B cell (primary cell): ENCODE data around the gene NFIB. TPM values are rescaled to one million over a fixed set of nuclear protein-coding genes. Genes with fewer than 3 reads are reported as not detected.

Experiments
- ATAC-seq: fragments of 200-7000 bp; cut with Tn5 transposase; one replicate; pipeline ENCODE4 v1.10.0; 2021; ENCODE audit warnings: low read depth, mild to moderate bottlenecking, moderate number of reproducible peaks, moderate library complexity
- CTCF ChIA-PET: fragments of 350-600 bp; sonication (Branson Sonifier 250); formaldehyde crosslinking; loops from one replicate; lab custom pipeline; 2021; ENCODE audit warnings: antibody characterized with exemption, inconsistent platforms; lab: Charles Lee
- POLR2A ChIA-PET: fragments of 350-600 bp; sonication (Branson Sonifier 250); formaldehyde crosslinking; loops from one replicate; lab custom pipeline; 2021; ENCODE audit warnings: antibody characterized with exemption; lab: Charles Lee
- DNase-seq: peaks from one replicate; pipeline ENCODE4 v3.0.0; 2013
- H2AFZ ChIP-seq: 2 replicates; pipeline ENCODE4 v1.6.1; 2012; ENCODE audit warnings: mild to moderate bottlenecking, low read depth, low read length; ENCODE audit not compliant: insufficient read depth, poor library complexity, severe bottlenecking
- H3K27ac ChIP-seq, 2 donors: 1 replicate in 1 of 2; 2 replicates in 1 of 2; pipeline ENCODE4 v1.5.1; 2012 to 2013; ENCODE audit warnings: low read length in 2 of 2, mild to moderate bottlenecking in 2 of 2, moderate library complexity in 1 of 2
- H3K27me3 ChIP-seq, 4 experiments: fragments of 200-600 bp in 1 of 4; sonication (generic) in 1 of 4; replicated peaks in 1 of 4; 1 replicate in 2 of 4; 2 replicates in 2 of 4; pipeline versions ENCODE4 v1.6.1 to v1.7.0; 2013 to 2016; ENCODE audit warnings: low read length in 3 of 4, mild to moderate bottlenecking in 2 of 4, mixed read lengths in 1 of 4, moderate library complexity in 1 of 4; ENCODE audit not compliant: insufficient read depth in 4 of 4, control insufficient read depth in 3 of 4; ENCODE audit errors: control extremely low read depth in 1 of 4
- H3K36me3 ChIP-seq, 2 experiments: replicated peaks in 1 of 2; 1 replicate in 1 of 2; 2 replicates in 1 of 2; pipeline versions ENCODE4 v1.6.1 to v1.7.1; 2013; ENCODE audit warnings: low read length in 1 of 2; ENCODE audit not compliant: insufficient read depth in 2 of 2, control insufficient read depth in 1 of 2; ENCODE audit errors: control extremely low read depth in 1 of 2, extremely low read depth in 1 of 2
- H3K4me1 ChIP-seq, 2 donors: fragments of 200-600 bp in 1 of 2; sonication (generic) in 1 of 2; 1 replicate in 1 of 2; 2 replicates in 1 of 2; pipeline versions ENCODE4 v1.5.1 to v1.6.1; 2013 to 2017; ENCODE audit warnings: low read length in 2 of 2; ENCODE audit not compliant: control insufficient read depth in 2 of 2, insufficient read depth in 2 of 2
- H3K4me2 ChIP-seq: replicated peaks from 2 replicates; pipeline ENCODE3; 2012; ENCODE audit warnings: mild to moderate bottlenecking, low read depth, low read length; ENCODE audit not compliant: poor library complexity, severe bottlenecking
- H3K4me3 ChIP-seq, 5 experiments: fragments of 200-600 bp in 1 of 5; sonication (generic) in 1 of 5; 1 replicate in 3 of 5; 2 replicates in 2 of 5; pipeline versions ENCODE4 v1.5.1 to v1.7.0; 2011 to 2016; ENCODE audit warnings: low read length in 4 of 5, mild to moderate bottlenecking in 4 of 5, low read depth in 2 of 5, control low read depth in 1 of 5, moderate library complexity in 1 of 5; ENCODE audit not compliant: insufficient read depth in 1 of 5; ENCODE audit errors: control extremely low read depth in 1 of 5, extremely low read depth in 1 of 5
- H3K79me2 ChIP-seq: fragments of 200-600 bp; sonication (generic); one replicate; pipeline ENCODE4 v1.6.0; 2016; ENCODE audit warnings: low read length; ENCODE audit not compliant: control insufficient read depth, insufficient read depth
- H3K9ac ChIP-seq: fragments of 200-600 bp; sonication (generic); 2 replicates; pipeline ENCODE4 v1.6.1; 2017; ENCODE audit warnings: mild to moderate bottlenecking, low read length, moderate library complexity
- H3K9me3 ChIP-seq, 3 donors: one replicate each; pipeline versions ENCODE4 v1.6.1 to v1.7.1; 2013; ENCODE audit warnings: low read length in 2 of 3; ENCODE audit not compliant: control insufficient read depth in 2 of 3, insufficient read depth in 1 of 3; ENCODE audit errors: control extremely low read depth in 1 of 3
- H4K20me1 ChIP-seq: 2 replicates; pipeline ENCODE4 v1.6.0; 2012; ENCODE audit warnings: mild to moderate bottlenecking, low read length; ENCODE audit not compliant: insufficient read depth, control insufficient read depth, poor library complexity, severe bottlenecking
- H3K27ac Mint-ChIP-seq: one replicate; pipeline ENCODE4 v1.8.0; 2021; ENCODE audit warnings: mixed read lengths
- H3K27me3 Mint-ChIP-seq: one replicate; pipeline ENCODE4 v1.8.0; 2021; ENCODE audit warnings: mixed read lengths
- H3K4me1 Mint-ChIP-seq: one replicate; pipeline ENCODE4 v1.8.0; 2021; ENCODE audit warnings: mixed read lengths
- H3K4me3 Mint-ChIP-seq: one replicate; pipeline ENCODE4 v1.8.0; 2021; ENCODE audit warnings: mixed read lengths
- H3K9me3 Mint-ChIP-seq: one replicate; pipeline ENCODE4 v1.8.0; 2022; ENCODE audit warnings: mixed read lengths; ENCODE audit not compliant: insufficient read depth
- EZH2 ChIP-seq: IDR thresholded peaks from 2 replicates; pipeline ENCODE4 v1.6.1; 2012; ENCODE audit warnings: borderline replicate concordance, low read depth, mild to moderate bottlenecking, moderate library complexity, low read length; ENCODE audit not compliant: insufficient read depth, poor library complexity, severe bottlenecking
- WGBS: methylation state at CpG from one replicate; pipeline ENCODE4 v1.1.5; 2013; ENCODE audit warnings: missing lambda C conversion rate; ENCODE audit not compliant: insufficient coverage; 5-methylcytosine and 5-hydroxymethylcytosine counted together
- intact Hi-C: fragments of 100-400 bp; cut with micrococcal nuclease; formaldehyde crosslinking; loops from one replicate; pipeline ENCODE4 v1.10.0; 2022
- polyA plus RNA-seq: library from polyadenylated mRNA; depleted of rRNA; stranded (reverse); fragments of >200 nt; gene quantifications from 2 replicates; pipeline ENCODE4 v1.2.3, GENCODE V29; 2012
- total RNA-seq, 2 donors: library from RNA; stranded (reverse); fragments of 120-200 nt in 1 of 2; gene quantifications; 1 replicate in 1 of 2; 2 replicates in 1 of 2; pipeline versions ENCODE4 v1.2.3 to v1.2.4, GENCODE V29; 2013 to 2022
- TF ChIP-seq, protein P1 (sequence below): fragments of 200-600 bp; IDR thresholded peaks from one replicate; pipeline ENCODE4 v1.8.0; 2022; ENCODE audit warnings: antibody characterized with exemption, mild to moderate bottlenecking

Gene NFIB
- total and polyA plus RNA-seq, 2 donors (not counting 1 experiment from before 2014, with no cell fraction given): not detected

DNA sequence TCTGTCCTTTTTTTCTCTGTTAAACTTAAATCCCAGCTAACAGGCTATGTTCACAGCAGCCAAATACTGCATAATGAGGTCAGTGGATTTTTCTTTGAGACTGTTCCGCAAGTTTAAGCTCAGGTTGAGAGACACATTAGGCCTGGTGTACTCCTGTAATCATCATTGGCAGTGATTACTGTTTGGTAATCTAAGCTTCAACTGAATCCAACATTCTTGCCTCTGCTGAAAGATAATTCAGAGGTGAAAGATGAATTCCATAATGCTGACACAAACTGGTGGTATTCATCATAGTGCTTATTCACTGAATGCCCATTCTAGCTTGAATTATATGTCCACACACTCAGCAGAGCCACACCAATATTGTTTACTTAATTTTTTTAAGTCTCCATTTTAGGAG, 108.5 kb downstream of the NFIB start:
- Mint-ChIP-seq H3K4me3 (no peak overlapping the region), H3K27me3 (no peaks in the 10 kb centered on the region), H3K27ac (no peak overlapping the region), H3K9me3 (no peaks in the 10 kb centered on the region), H3K4me1 (no peaks in the 10 kb centered on the region)
- intact Hi-C loops: no loop called here
- no CpG with 5 or more reads among the region's 1 CpG for WGBS
- no peaks in the 10 kb centered on the region for H3K36me3 ChIP-seq
- no peak for ATAC-seq
- H3K4me1 ChIP-seq: no peaks in the 10 kb centered on the region
- H2AFZ ChIP-seq: no peak overlapping the region
- no peak for TF ChIP-seq EZH2
- TF ChIP-seq, protein P1, sequence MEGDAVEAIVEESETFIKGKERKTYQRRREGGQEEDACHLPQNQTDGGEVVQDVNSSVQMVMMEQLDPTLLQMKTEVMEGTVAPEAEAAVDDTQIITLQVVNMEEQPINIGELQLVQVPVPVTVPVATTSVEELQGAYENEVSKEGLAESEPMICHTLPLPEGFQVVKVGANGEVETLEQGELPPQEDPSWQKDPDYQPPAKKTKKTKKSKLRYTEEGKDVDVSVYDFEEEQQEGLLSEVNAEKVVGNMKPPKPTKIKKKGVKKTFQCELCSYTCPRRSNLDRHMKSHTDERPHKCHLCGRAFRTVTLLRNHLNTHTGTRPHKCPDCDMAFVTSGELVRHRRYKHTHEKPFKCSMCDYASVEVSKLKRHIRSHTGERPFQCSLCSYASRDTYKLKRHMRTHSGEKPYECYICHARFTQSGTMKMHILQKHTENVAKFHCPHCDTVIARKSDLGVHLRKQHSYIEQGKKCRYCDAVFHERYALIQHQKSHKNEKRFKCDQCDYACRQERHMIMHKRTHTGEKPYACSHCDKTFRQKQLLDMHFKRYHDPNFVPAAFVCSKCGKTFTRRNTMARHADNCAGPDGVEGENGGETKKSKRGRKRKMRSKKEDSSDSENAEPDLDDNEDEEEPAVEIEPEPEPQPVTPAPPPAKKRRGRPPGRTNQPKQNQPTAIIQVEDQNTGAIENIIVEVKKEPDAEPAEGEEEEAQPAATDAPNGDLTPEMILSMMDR: no peak
- H4K20me1 ChIP-seq: no peaks in the 10 kb centered on the region
- no peak overlapping the region for H3K4me3 ChIP-seq
- no peak overlapping the region for H3K4me2 ChIP-seq
- no peaks in the 10 kb centered on the region for H3K79me2 ChIP-seq
- H3K27me3 ChIP-seq: no peaks in the 10 kb centered on the region
- ChIA-PET POLR2A (no interaction called here), CTCF (no interaction called here)
- no peak for DNase-seq
- H3K9me3 ChIP-seq: peaks cover 0 to 4% (median 0%) of the 10 kb centered on the region in 3 donors
- H3K9ac ChIP-seq: no peak overlapping the region
- H3K27ac ChIP-seq: no peak overlapping the region

DNA sequence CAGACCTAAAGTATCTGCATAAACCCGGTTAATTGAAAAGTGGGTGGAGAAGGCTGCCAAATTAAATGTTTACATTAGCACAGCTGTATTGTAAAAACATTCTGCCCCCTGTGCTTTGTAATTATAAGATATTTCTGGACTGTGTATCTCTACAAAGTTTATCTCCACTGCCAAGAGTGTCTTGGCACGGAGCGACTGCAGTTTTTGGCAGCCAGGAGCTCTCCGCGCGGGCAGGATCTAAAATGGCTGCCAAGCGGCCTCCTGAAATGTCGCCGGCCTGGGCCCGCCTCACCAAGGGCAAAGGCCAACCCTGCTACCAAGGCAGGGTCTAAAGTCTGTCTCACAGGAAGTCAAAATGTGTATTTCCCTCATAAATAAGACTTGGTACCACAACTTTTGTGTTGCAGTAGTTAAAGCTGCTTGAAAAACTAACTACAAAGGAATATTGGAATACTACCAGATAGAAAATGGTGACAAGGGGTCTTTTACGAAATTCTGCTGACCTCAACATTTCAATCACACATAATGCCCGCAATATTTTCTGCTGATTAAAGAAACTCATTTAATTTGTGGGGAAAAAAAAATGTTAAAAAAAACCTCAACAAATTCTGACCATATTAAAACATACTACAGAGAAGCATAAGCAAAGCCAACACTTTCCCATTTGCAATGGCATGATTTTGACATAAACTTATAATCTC, 110.4 kb downstream of the NFIB start:
- H3K27ac Mint-ChIP-seq: no peak overlapping the region
- Histone ChIP-seq H3K36me3 (no peaks in the 10 kb centered on the region), H3K79me2 (no peaks in the 10 kb centered on the region), H3K9ac (no peak overlapping the region), H4K20me1 (no peaks in the 10 kb centered on the region), H3K27me3 (no peaks in the 10 kb centered on the region), H3K9me3 (peaks cover 0 to 4% (median 0%) of the 10 kb centered on the region in 3 donors), H3K4me3 (no peak overlapping the region), H3K4me1 (no peaks in the 10 kb centered on the region), H3K4me2 (no peak overlapping the region), H3K27ac (no peak overlapping the region), H2AFZ (no peak overlapping the region)
- CTCF ChIA-PET: no interaction called here
- H3K27me3 Mint-ChIP-seq: no peaks in the 10 kb centered on the region
- H3K9me3 Mint-ChIP-seq: no peaks in the 10 kb centered on the region
- DNase-seq: no peak
- intact Hi-C loops: no loop called here
- POLR2A ChIA-PET: no interaction called here
- WGBS: 95% methylated on average over 9 of the region's 12 CpGs
- no peaks in the 10 kb centered on the region for H3K4me1 Mint-ChIP-seq
- TF ChIP-seq EZH2: no peak
- TF ChIP-seq, protein P1: no peak
- H3K4me3 Mint-ChIP-seq: no peak overlapping the region
- no peak for ATAC-seq
